HG02870 (cell line): Measurements from ENCODE around the gene DIAPH2.
A peak's percentile ranks its signal among the peaks of the same experiment; 100 is the strongest.
"Not testable (repeated sequence)": the region's sequence is repeated elsewhere in the genome, so short reads cannot be mapped to it uniquely, and the experiment has no call there.

Source experiments
- ATAC-seq: cut with Tn5 transposase; IDR thresholded peaks from one replicate; pipeline ENCODE4 v1.9.1; 2021; ENCODE audit warnings: mild to moderate bottlenecking, moderate library complexity; ENCODE audit not compliant: unreplicated experiment

Gene DIAPH2

DNA sequence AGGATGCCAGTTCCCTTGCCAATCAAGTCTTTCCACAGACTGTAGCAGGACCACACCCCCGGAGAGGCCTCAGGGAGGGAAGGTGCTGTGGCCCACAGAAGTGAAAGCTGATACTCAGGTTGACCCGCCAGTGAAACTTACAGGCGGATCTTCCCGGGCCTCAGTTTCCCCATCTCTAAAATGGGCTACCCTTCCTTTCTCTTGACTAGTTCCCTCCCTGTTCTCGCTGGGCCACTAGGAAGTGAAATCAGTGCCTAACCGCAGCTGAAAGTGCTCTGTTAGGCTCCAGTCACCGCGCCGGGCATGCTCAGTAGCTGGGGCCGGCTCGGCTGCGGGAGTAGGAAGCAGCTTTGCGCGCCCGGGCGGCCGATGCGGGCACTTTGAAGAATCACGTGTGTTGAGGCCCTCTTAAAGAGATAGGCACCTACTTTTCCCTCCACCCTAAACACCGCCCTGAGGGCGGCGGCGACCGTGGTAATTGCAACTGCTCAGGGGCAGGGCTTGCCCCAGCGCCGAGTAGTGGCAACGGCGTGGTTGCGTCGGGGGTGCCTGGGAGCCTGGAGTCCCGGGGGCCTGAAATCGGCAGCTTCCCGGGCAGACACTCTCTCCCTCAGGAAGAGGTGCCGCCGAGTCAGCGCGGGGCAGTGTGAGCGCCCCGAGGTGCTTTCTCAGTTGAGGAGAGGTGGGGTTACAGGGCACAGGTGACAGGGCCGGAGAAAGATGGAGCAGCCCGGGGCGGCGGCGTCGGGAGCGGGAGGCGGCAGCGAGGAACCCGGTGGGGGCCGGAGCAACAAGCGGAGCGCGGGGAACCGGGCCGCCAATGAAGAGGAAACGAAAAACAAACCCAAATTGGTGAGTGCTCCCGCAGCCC is at the start of gene DIAPH2:
Gene DIAPH2, plus strand, starts transcription at position 504 of the 871 bp plus-strand sequence.
- ATAC-seq: peak; percentile 76

DNA sequence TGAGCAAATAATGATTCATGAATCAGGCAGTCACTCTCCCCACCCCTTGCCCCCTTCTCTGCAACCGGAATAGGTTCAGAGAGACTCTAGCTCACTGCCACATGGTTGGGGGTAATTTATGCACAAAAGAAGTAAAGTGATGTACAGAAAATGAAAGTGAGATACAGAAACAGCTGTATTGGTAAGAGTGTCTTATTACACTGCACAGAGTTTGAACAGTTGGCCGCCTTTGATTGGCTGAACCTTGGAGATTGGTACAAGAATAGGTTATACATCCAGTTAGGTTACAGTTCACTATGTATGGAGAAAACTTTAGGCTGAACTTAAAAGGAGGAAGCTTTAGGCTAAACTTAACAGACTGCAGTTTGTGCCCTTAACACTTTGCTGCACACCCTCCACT is 34.6 kb upstream of the DIAPH2 start:
- no peak for ATAC-seq

DNA sequence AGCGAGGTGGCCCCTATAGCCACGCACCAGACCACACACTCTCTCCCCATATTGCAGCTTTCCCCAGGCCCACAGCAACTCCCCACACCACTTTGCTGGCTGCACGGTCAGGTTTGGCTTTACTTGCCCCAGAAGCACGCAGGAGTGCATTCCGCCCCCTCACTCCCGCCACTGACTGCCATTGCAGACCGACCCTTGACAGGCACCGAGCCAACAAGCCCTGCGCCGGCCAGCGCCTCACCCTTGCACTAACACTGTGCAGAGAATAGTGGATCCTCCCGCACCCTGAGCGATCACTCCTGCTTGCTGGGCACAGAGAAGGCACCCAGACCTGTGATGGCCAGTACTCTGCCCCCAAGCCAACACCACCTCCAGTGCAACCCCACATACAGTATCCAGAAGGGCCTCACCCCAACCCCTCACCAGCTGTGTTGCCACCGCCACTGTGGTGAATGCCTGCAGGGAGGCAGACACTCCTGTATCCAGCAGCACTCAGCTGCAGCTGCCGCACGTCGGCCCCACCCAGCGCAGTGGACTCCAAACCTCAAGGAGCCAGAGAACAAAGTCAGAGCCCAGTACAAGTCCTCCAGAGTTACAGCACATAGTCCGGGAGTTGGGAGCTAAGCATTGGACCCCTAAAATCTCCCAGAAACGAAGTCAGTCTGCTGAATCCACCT is 28.6 kb upstream of the DIAPH2 start:
- no peak for ATAC-seq

DNA sequence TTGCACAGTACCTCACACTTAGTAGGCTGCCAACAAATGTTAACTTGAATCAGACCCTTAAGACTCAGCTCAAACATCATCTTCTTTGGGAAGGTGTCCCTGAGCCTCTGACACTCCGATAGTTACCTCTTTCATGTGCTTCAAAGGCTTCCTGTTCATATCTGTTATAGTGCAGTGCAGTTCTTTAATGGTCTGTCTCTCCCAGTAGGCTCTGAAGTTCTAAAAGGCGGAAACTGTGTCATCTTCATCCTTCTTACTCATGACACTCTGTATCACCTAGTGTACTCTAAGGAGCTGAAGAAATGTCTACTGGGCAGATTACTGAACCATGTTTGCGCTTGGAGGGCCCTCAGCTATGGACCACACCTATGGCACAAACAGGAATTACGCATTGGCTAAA is 2.1 kb upstream of the DIAPH2 start:
- no peak for ATAC-seq

DNA sequence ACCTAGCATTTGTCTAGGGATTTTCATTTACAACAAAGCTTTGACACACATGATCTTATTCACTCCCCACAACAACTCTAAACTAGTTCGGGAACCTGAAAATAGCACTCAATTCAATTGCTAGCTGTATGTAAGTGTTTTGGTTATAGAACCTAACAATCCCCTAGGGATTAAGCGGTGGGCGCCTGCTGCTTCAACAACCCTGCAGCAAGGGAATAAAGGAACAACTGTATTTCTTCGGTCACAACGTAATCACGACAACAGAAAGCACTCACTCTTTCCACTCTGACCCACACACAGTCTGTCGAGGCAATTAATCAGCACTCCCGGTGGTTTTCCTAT is 674 bp upstream of the DIAPH2 start:
- no peak for ATAC-seq

DNA sequence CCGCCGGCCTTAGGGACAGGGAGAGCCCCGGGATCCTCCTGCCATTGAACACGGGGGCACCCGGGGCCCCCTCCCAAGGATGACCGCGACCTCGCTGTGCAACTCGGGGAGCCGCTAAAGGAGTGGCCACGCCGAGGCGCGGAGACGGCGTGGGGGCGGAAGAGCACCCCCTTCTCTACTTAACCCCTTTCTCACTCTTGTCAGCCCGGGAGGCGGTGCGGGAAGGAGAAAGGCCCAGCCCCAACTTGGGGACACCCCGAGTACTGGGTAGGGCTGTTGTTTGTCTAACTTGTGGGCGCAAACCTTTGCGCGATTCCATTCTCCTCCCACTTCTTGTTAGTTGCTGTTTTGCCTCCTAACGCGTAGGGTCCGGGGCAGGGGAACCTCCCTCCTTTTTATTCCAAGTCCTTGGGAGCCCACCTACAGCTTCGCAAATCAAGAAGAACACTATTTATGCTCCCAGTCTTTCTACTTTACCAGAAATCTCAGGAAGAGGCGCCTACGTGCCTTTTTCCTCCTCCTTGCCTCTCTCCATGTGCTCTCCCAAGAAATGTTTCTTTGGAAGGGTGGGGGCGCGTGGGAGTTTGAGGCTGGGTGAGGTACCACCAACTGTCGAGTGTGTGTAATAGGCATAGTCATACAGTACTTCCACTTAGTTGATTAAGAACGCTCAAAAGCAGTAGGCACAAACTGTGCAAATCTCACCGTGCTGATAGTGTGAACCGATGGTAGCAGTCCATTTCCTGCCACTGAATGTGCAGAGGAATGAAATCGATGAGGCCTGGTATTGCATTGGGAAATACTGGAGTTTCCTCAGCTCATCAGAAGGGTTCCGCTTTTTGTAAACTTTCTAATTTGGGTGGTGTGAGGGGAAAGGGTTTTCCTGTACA is 813 bp downstream of the DIAPH2 start:
- peak; percentile 34 for ATAC-seq

DNA sequence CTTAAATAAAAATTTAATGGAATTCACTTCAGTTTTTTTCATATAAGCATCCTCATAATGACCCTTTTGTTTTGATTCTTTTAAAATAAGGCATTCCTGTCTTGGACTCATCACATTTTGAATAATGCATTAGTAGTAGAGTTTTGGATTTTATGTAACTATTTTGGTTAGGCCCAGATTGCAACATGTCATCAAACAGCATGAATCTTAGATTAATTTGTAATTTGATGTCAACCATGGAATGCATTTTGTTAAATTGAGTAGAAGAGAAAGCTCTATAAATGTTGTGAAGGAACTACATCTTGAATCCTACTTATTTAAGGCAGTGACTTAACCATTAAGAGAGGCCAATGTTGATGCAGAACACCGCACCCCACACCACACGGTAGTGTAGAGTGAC is 3.1 kb downstream of the DIAPH2 start:
- ATAC-seq: no peak

DNA sequence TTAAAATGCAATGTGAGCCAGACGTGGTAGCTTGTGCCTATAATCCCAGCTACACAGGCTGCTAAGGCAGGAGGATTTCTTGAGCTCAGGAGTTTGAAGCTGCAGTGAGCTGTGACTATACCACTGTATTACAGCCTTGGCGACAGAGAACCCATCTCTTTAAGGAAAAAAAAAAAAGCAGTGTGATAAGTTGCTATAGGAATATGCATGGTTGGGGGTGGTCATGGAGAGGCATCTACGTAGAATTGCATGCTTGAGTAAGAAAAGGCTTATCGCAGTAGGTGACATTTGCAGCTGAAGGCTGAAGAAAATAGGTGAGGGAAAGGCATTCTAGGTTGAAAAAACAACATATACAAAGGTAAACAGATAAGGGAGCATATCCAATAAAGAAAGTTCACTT is 4.1 kb downstream of the DIAPH2 start:
- no peak for ATAC-seq

DNA sequence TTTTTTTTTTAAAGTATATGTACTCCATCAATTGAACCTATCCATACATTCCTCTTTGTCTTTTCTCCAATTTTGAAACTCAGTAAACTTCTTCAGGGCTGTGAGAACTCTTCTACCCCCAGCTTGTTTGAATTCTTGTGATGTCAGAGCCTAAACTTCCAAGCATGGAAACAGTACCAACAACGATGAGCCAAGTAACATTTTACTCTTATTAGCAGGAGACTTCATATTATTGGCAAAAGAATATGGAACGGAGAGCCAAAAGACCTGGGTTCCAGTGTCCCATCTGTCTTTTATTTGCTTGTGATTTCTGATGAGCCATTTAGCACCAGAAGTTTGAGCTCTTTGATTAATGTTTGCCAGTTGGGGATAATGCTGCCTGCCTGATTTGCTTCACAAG is 5.3 kb downstream of the DIAPH2 start:
- ATAC-seq: no peak

DNA sequence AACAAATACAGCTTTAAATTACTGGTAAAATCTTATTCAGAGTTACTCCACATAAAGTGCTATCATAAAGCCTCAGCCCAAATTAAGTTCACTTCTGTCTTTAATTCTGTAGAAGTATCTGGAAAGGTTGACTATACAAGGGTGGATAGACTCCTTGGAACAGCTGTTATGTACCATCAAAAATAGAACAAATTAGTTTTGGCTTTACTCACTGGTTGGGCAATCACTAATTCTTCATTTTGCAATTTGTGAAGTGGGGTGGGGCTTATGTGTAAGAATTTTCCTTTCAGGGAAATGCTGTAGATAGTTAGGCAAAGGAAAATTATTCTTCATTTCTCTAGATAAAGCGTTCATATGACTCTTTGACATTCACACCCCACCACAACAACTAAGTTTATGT is 7.8 kb downstream of the DIAPH2 start:
- no peak for ATAC-seq

DNA sequence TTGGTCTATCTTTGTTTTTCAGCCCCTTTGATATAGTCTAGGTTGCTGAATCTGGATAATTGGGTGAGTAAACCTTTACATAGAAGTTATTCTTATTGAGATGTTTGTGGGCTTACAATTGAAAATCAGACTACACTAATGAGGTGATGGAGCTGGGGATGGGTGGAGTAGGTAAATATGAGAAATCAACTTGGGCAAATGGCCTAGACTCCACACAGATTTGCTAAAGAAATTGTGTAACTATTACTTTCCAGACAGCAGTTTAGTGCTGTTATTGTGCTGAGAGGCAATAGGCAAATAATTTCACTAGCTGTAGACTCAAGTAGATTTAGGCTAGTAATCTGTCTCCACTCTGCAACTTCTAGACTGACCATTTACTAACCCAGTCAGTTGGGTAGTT is 8.2 kb downstream of the DIAPH2 start:
- no peak for ATAC-seq

DNA sequence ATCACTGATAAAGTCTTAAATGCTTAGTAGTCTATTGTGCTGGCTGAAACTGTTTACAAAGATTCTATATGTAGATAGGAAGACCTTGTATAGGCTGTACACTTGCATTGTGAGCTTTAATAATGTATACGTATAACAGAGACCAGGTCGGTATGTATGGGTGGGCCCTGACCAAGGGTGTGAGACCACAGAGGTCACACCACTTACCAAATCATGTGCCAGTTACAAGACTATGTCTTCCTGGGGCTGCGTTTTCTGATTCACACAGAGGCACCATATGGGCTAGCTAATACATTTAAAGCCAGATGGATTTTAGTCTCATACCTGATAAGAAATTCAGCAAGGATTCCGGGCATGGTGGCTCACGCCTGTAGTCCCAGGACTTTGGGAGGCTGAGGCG is 8.8 kb downstream of the DIAPH2 start:
- ATAC-seq: no peak

DNA sequence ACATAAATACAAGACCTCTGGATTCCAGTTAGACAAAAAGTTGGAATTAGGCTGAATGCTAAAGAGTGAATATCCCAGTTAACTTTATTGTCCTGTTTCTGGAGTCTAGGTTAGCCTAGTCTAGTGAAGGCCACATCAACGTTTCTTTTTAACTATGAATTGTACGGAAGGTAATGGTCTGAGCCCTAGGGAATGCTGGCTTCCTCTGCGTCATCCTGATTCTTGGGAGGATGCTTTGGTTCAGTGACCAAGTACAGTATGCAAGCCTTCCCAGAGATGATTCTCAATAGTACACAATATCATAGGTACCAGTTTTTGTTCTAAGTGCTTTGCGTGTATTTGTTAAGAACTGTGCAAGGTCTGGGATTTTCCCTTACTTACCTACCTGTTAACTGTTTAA is 11.8 kb downstream of the DIAPH2 start:
- no peak for ATAC-seq

DNA sequence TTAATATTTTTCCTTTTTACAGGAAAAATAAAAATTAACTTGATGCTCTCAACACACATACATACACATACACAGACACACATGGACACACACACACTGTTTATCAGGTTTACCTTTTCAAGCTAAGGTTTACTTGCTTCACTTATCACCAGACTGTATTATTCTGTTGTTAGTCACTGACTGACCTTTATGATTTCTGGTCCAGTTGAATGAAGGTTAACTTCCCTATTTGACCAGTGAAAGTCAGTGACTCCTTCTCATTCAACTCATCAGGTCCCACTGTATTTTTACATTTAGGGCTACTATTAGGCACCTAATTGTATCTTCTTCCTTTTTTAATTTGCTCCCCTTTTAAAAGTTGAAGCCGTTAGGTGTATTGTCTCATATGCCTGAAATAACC is 16.0 kb downstream of the DIAPH2 start:
- no peak for ATAC-seq

DNA sequence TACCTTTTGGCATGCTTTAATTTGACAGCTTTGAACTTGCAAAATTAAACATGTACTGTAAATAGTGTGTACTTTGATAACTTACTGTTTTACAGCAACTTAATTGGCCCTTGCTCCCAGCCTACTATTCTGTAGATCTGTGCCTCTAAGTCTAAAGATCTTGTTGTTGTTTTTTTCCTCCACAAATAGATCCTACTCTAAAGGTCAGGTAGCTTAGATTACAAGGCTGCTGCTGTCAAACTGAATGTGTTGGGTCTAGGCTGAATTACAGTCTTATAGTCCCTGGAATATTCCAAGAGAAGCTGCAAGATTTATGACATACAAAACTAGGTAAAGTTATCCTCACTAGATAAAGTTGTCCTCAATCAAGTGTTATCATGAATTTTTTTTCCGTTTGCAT is 18.7 kb downstream of the DIAPH2 start:
- ATAC-seq: no peak

DNA sequence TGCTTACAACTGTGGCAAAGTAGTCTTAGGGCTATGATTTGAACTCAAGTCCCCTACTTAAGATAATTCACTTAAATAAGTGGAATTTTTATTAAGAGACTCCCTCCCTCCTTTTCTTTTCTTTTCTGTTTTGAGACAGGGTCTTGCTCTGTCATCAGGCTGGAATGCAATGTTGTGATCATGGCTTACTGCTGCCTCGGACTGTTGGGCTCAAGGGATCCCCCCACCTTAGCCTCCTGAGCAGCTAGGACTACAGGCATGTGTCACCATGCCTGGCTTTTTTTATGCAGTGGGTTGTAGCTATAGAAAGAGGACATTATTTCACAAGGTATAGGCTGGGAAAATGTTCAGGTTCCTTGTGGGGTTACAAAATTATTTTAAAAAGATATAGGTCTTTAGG is 19.2 kb downstream of the DIAPH2 start:
- no peak for ATAC-seq

DNA sequence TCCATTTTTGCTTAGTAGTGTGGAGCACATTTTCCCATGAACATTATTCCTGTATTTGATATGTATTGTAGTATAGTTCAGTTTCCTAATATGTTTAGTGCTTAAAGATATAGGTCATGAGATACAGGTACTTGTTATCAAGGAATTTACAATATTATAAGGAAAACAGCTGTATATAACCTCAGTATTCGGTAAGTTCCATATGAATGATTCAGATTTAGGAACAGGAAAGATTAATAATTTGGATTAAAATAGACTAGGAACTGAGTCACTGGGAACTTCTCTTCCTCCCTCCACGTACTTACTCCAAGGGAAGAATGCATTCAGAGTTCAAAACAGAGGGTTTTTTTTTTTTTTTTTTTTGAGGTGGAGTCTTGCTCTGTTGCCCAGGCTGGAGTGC is 20.0 kb downstream of the DIAPH2 start:
- ATAC-seq: no peak

DNA sequence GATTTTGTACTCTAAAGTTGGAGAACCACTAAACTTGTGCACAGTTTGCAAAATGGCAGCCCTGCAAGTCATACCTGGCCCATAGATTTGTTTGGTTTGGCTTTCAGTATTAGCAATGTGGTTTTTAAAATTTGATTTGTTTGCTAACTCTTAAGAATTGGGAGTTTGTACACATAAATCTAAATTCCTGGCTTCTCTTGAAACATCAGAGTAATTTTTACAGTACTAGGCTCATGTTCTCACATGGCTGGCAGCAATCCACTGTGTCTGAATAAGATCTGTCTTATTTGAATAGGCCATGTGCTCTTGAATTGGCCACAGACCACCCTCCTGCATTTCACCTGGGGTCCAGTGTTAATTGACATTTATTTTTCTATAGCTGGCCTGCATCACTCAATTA is 21.3 kb downstream of the DIAPH2 start:
- no peak for ATAC-seq

DNA sequence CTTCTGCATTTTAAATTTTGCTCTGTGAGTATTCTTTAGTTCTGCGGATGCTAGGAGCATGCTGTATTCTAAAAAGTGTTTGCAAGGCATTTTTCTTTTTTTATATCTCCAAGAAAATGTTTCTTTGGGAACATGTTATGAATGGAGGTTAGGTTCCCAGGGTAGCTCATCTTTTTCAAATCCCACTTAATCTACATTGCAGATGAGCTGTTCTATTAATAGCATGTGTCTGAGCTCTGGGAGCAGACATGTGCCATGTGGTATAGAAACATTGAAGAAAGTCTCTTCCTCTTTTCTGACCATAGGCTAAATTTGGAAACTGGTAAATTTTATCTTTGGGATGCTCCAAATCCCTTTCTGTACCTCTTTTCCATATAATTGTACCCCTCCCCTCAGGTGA is 23.2 kb downstream of the DIAPH2 start:
- no peak for ATAC-seq

DNA sequence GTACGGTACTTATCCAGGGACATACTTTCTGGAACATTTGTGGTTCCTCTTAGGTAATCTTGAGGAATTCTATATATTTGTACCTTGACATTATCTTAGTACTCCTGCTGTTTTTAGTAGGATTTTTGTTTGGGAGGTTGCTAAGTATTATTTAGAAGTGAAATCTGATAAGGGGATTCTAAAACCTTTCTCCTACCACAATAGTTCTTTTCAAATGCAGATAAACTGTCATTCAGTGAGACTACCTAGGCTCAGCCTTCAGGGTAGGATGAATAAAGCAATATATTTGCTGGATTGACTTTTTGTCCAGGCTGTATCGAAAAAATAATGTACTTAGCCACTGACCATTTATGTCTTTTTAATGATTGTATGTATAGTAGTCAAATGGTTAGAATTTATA is 25.4 kb downstream of the DIAPH2 start:
- ATAC-seq: no peak

DNA sequence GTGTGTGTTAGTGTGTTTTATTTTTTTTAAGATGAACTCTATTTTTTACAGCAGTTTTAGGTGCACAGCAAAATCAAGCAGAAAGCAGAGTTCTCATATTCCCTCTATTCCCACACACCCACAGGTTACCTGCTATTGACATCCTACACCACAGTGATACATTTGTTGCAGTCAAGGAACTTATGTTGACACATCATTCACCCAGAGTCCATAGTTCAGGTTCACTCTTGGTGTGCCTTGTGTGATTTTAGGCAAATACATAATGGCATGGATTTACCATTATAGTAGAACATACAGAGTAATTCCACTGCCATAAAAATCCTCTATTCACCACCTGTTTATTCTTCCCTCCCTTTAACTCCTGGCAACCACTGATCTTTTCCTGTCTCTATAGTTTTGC is 28.7 kb downstream of the DIAPH2 start:
- ATAC-seq: no peak

DNA sequence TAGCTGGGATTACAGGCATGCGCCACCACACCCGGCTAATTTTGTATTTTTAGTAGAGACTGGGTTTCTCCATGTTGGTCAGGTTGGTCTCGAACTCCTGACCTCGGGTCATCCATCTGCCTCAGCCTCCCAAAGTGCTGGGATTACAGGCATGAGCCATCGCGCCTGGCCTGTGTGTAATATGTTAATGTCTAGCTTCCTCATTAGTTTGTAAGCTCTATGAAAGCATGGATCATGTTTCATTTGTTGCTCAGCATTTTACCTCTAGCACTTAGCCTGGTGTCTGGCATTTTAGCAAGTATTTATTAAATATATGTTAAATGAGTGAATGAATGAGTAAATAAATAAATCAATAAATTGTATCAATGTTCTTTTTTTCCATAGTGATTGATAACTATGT is 29.8 kb downstream of the DIAPH2 start:
- not testable (repeated sequence) for ATAC-seq
